Stimulated activated memory B cell treated with anti-CD40 and anti-IgM and Interleukin-4, amounts not matched to agents 10 μg/mL and 1 μg/mL and 100 μg/mL, for 72 hours (primary cell): Measurements from ENCODE around the gene EEF1AKMT3.
"Not testable (repeated sequence)": the region's sequence is repeated elsewhere in the genome, so short reads cannot be mapped to it uniquely, and the experiment has no call there.

Experiments
- ATAC-seq: fragments of 150-1000 bp; cut with Tn5 transposase; 2 replicates; pipeline ENCODE4 v1.10.0; 2021
- H3K27ac Mint-ChIP-seq: one replicate; pipeline ENCODE4 v1.8.0; 2022; ENCODE audit warnings: mild to moderate bottlenecking, mixed read lengths
- H3K27me3 Mint-ChIP-seq: one replicate; pipeline ENCODE4 v1.8.0; 2022; ENCODE audit warnings: mixed read lengths
- H3K36me3 Mint-ChIP-seq: one replicate; pipeline ENCODE4 v1.8.0; 2022; ENCODE audit warnings: mixed read lengths
- H3K4me1 Mint-ChIP-seq: one replicate; pipeline ENCODE4 v1.8.0; 2022; ENCODE audit warnings: mixed read lengths
- H3K4me3 Mint-ChIP-seq: one replicate; pipeline ENCODE4 v1.8.0; 2022; ENCODE audit warnings: mild to moderate bottlenecking, moderate library complexity, mixed read lengths
- H3K9me3 Mint-ChIP-seq: one replicate; pipeline ENCODE4 v1.8.0; 2022; ENCODE audit warnings: mixed read lengths

EEF1AKMT3 gene

GRCh38 chr12:57817990-57818331, 45.5 kb downstream of the EEF1AKMT3 start:
- H3K27ac Mint-ChIP-seq, H3K9me3 Mint-ChIP-seq, H3K27me3 Mint-ChIP-seq, ATAC-seq, H3K4me3 Mint-ChIP-seq, H3K4me1 Mint-ChIP-seq: not testable (repeated sequence)
- peaks cover 17% of the 10 kb centered on the region for H3K36me3 Mint-ChIP-seq

- peaks cover 35% of the 10 kb centered on the region for H3K36me3 Mint-ChIP-seq
- not testable (repeated sequence) for H3K27me3 Mint-ChIP-seq, H3K27ac Mint-ChIP-seq, H3K4me1 Mint-ChIP-seq, H3K9me3 Mint-ChIP-seq, ATAC-seq, H3K4me3 Mint-ChIP-seq
These were observed 47.7 kb downstream of the EEF1AKMT3 start for GRCh38 chr12:57820119-57820518.

GRCh38 chr12:57821015-57821414, 48.6 kb downstream of the EEF1AKMT3 start:
- H3K27ac Mint-ChIP-seq, H3K4me1 Mint-ChIP-seq, H3K9me3 Mint-ChIP-seq, H3K4me3 Mint-ChIP-seq, ATAC-seq, H3K27me3 Mint-ChIP-seq: not testable (repeated sequence)
- H3K36me3 Mint-ChIP-seq: peaks cover 43% of the 10 kb centered on the region

GRCh38 chr12:57821474-57822214, 49.2 kb downstream of the EEF1AKMT3 start:
- peaks cover 47% of the 10 kb centered on the region for H3K36me3 Mint-ChIP-seq
- no peaks in the 10 kb centered on the region for H3K9me3 Mint-ChIP-seq
- no peak overlapping the region for H3K4me3 Mint-ChIP-seq
- H3K4me1 Mint-ChIP-seq: no peaks in the 10 kb centered on the region
- no peak for ATAC-seq
- H3K27ac Mint-ChIP-seq: no peak overlapping the region
- H3K27me3 Mint-ChIP-seq: no peaks in the 10 kb centered on the region

GRCh38 chr12:57822392-57823130, 50.1 kb downstream of the EEF1AKMT3 start:
- Mint-ChIP-seq H3K27ac (peak overlapping the region; percentile 8), H3K9me3 (no peaks in the 10 kb centered on the region), H3K36me3 (peaks cover 55% of the 10 kb centered on the region), H3K4me1 (no peaks in the 10 kb centered on the region), H3K4me3 (no peak overlapping the region), H3K27me3 (no peaks in the 10 kb centered on the region)
- ATAC-seq: no peak

GRCh38 chr12:57823131-57823907, 50.9 kb downstream of the EEF1AKMT3 start:
- no peaks in the 10 kb centered on the region for H3K9me3 Mint-ChIP-seq
- H3K4me3 Mint-ChIP-seq: no peak overlapping the region
- no peaks in the 10 kb centered on the region for H3K27me3 Mint-ChIP-seq
- no peaks in the 10 kb centered on the region for H3K4me1 Mint-ChIP-seq
- H3K36me3 Mint-ChIP-seq: peaks cover 55% of the 10 kb centered on the region
- no peak overlapping the region for H3K27ac Mint-ChIP-seq
- no peak for ATAC-seq

- Mint-ChIP-seq H3K36me3 (peaks cover 55% of the 10 kb centered on the region), H3K4me3 (no peak overlapping the region), H3K4me1 (peaks cover 3% of the 10 kb centered on the region), H3K27ac (no peak overlapping the region), H3K9me3 (no peaks in the 10 kb centered on the region), H3K27me3 (no peaks in the 10 kb centered on the region)
- ATAC-seq: no peak
These were observed 51.7 kb downstream of the EEF1AKMT3 start for GRCh38 chr12:57823908-57824640.

GRCh38 chr12:57825451-57825850, 53.0 kb downstream of the EEF1AKMT3 start:
- ATAC-seq: no peak
- Mint-ChIP-seq H3K27ac (no peak overlapping the region), H3K36me3 (peaks cover 55% of the 10 kb centered on the region), H3K4me1 (peaks cover 9% of the 10 kb centered on the region), H3K4me3 (no peak overlapping the region), H3K9me3 (no peaks in the 10 kb centered on the region), H3K27me3 (no peaks in the 10 kb centered on the region)

GRCh38 chr12:57826400-57826799, 54.0 kb downstream of the EEF1AKMT3 start:
- H3K36me3 Mint-ChIP-seq: peaks cover 45% of the 10 kb centered on the region
- no peaks in the 10 kb centered on the region for H3K9me3 Mint-ChIP-seq
- H3K27me3 Mint-ChIP-seq: no peaks in the 10 kb centered on the region
- no peak for ATAC-seq
- H3K4me1 Mint-ChIP-seq: peaks cover 12% of the 10 kb centered on the region
- H3K4me3 Mint-ChIP-seq: no peak overlapping the region
- no peak overlapping the region for H3K27ac Mint-ChIP-seq

- Mint-ChIP-seq H3K4me1 (peaks cover 18% of the 10 kb centered on the region), H3K4me3 (no peak overlapping the region), H3K36me3 (peaks cover 41% of the 10 kb centered on the region), H3K27ac (no peak overlapping the region), H3K27me3 (no peaks in the 10 kb centered on the region), H3K9me3 (no peaks in the 10 kb centered on the region)
- ATAC-seq: no peak
These were observed 54.6 kb downstream of the EEF1AKMT3 start for GRCh38 chr12:57826966-57827365.

GRCh38 chr12:57829025-57829777, 56.8 kb downstream of the EEF1AKMT3 start:
- no peak overlapping the region for H3K27ac Mint-ChIP-seq
- no peak overlapping the region for H3K4me3 Mint-ChIP-seq
- H3K9me3 Mint-ChIP-seq: no peaks in the 10 kb centered on the region
- peaks cover 37% of the 10 kb centered on the region for H3K4me1 Mint-ChIP-seq
- H3K36me3 Mint-ChIP-seq: peaks cover 25% of the 10 kb centered on the region
- H3K27me3 Mint-ChIP-seq: no peaks in the 10 kb centered on the region
- ATAC-seq: no peak

- Mint-ChIP-seq H3K27ac (no peak overlapping the region), H3K36me3 (peaks cover 17% of the 10 kb centered on the region), H3K4me3 (no peak overlapping the region), H3K27me3 (no peaks in the 10 kb centered on the region), H3K4me1 (peaks cover 48% of the 10 kb centered on the region), H3K9me3 (no peaks in the 10 kb centered on the region)
- no peak for ATAC-seq
These were observed 58.0 kb downstream of the EEF1AKMT3 start for GRCh38 chr12:57830393-57830792.
